Astrocyte of the hippocampus (primary cell): Measurements from ENCODE around the gene CDH8.

Experiments used
- DNase-seq: peaks from one replicate; pipeline ENCODE4 v3.0.0; 2011; ENCODE audit warnings: low read depth, low spot score

CDH8 gene, protein sequence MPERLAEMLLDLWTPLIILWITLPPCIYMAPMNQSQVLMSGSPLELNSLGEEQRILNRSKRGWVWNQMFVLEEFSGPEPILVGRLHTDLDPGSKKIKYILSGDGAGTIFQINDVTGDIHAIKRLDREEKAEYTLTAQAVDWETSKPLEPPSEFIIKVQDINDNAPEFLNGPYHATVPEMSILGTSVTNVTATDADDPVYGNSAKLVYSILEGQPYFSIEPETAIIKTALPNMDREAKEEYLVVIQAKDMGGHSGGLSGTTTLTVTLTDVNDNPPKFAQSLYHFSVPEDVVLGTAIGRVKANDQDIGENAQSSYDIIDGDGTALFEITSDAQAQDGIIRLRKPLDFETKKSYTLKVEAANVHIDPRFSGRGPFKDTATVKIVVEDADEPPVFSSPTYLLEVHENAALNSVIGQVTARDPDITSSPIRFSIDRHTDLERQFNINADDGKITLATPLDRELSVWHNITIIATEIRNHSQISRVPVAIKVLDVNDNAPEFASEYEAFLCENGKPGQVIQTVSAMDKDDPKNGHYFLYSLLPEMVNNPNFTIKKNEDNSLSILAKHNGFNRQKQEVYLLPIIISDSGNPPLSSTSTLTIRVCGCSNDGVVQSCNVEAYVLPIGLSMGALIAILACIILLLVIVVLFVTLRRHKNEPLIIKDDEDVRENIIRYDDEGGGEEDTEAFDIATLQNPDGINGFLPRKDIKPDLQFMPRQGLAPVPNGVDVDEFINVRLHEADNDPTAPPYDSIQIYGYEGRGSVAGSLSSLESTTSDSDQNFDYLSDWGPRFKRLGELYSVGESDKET

DNA sequence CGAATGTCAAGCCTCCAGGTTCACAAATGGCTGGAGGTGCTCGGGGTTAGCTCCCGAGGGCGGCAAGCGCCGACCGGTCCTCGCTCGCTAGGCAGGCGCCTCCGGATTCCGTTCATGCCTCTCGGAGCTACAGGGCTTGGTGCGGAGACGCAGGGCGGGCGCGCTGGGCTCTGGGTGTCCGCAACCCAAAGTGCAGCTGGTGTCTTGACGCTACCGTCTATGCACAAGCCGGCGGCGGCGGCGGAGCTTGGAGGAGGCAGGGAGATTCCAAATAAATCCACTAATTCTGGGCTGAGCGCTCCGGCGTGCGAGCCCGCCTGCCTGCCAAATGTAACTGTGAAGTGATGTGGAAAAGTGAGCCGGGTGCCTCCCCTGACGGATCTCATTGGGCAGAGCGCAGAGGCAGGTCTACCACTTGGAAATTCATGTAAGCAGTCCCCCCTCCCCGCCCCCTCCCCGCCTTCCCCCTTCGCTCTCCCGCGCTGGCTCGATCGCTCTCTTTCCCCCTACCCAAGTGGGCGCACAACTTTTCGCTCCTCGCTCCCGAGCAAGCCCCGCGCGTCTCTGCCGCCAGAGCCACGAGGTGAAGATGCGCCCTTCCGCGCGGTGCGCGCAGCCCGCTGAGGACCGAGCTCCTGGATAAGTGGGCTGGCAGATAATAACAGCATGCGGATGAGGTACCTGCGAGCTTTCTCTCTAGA, at the start of gene CDH8:
Gene CDH8 (minus strand): TSS at position 338 of the 701 bp plus-strand sequence. CDS start 15,035 bp downstream, outside the sequence.
- DNase-seq, result peak; percentile 81

DNA sequence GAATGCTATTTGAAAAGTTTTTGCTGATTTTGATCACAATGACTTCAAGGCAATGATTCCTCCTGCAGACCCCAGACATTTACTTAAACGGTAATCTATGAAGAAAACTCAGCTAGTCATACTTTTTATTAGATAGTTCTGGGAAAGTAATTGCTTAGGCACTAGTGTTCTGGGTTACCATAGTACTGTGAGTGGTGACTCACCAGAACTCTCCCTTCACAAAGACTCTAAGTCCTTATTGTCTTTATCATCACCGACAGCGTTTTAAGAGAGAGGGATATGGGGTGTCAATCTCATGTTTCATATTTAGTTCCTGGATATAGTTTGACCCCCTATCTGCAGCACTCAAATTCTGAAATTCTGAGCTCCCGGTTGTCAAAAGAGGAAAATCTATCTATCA, 43.0 kb upstream of the CDH8 start:
- DNase-seq, result peak; percentile 41

DNA sequence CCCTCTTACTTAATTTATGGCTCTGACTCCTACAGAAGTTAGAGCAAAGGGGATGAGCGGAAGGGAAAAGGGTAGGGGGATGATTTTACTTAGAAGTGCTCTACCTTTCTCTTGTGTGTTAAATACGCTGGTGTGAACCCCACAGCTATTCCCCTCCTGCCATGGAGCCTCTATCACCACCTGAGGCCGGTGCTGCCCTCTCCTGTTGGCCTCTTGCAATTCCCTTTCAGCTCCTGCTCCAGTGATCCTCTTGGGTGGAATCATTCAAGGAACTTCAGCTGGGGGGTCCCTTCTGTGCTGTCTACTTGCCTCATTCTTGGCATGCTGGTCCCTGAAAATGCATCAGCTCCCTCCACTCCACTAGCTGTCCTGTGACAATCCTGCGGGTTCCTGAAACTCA, 41.8 kb upstream of the CDH8 start:
- DNase-seq, result no peak

DNA sequence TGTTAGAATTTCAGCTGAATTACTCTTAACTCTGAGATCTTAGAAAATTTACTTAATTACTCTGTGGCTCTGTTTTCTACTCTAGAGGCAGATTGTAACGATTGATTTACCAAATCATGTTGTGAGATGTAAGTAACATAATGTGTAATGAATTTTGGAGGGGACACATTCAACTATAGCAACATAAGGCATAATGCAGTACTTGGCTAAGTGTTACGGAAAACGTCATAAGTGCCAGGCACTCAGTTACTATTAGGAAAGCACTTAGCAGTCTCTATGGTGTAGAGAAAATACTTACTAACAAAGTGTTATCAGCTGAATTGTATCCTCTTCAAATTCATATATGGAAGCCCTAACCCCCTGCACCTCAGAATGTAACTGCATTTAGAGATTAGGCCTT, 40.6 kb upstream of the CDH8 start:
- no peak for DNase-seq

DNA sequence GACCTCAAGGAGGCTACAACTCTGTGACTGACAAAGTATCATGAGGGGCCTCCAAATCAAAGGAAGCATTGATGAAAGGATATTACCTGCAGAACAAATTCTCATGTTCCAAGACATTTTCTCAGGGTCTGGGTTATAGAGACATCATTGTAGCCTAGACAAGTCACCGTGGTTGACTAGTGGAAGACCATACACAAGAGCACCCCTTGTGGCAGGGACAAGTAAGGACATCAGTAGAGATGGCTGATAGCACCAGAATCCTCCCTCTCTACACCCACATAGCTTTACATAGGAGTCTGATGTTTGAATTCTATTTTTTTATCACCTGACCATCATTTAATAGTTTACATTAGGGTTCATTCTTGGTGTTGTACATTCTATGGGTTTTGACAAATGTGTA, 32.5 kb upstream of the CDH8 start:
- DNase-seq, result no peak

DNA sequence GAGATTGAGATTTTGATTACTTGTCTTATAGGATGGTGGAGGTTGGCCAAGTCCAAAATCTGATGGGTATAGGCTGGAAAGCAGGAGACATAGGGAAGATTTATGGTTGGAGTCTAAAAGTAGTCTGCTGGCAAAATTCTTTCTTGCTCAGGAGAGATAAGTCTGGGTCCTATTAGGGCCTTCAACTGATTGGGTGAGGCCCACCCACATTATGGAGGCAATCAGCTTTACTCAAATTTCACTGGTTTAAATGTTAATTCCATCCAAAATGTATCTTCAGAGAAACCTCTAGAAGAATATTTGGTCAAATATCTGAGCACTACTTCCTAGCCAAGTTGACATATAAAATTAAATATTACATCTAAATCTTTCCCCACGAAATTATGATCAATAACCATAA, 31.7 kb upstream of the CDH8 start:
- no peak for DNase-seq

DNA sequence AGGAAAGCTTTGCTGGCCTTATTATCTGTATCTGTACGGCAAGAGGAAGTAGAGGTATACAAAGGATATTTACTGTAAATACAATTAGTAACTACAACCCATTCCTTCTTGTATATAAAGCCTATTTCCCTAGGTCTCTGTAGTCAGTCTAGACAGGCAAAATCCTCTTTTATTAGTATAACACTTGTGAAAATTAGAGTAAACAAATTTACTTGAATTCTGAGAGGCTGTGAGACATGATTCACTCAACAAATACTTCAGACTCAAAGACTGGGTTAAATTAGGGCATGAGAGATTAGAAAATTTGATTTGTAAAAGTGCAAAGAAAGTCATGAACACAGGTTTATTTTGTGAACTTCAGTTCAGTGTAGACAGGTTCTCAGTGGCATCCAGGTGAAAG, 30.9 kb upstream of the CDH8 start:
- DNase-seq, result no peak

DNA sequence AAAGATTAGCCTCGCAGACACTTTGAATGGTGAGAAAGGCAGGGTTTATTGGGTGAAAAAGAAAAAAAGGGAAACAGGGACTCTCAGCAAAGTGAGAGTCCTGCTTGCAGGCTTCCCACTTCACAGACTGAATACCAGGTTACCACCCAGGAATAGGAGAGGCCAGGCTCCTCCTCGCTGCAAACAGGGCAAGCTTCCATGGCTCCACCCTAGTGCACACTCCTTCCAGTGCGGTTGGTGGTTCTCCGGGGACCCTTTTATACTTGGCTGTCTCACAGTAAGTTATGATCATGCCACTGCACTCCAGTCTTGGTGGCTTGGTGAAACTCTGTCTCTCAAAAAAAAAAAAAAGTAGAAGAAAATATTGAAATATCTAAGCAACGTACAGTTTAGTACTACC, 30.5 kb upstream of the CDH8 start:
- no peak for DNase-seq

DNA sequence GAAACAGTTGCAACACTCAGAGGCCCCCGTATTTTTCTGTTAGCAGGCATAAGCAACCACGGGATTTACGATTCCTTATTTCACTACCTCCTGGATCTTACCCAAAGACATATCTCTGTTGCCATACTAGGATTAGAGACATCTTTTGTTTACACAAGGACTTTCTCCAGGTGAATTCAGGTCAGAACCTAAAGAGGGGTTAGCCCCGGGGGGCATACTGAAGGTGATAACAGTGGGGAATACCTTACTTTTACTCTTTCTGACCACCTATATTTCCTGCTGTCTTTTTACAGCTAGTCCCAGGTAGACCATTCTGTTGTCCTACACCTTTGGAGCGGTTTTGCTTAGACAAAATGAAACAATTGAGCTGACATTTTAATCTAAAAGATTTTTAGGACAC, 27.9 kb upstream of the CDH8 start:
- DNase-seq, result no peak

DNA sequence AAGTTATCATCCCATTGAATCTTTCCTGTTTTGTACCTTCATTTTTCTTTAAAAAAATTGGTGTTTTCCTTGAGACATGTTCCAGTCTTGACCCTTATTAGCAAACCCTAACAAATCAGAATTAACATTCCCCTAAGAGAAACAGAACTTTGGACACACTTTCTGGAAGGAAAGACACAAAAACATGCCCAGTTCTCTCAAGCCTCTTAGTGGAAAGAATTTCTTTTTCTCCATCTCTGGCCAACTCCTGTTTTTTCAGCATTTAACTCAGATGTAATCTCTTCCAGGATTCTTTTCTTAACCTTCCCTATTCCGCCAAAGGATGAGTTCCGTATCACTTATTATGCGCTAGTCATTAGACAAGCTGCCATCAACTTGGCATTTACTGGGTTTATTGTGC, 23.9 kb upstream of the CDH8 start:
- DNase-seq, result no peak

DNA sequence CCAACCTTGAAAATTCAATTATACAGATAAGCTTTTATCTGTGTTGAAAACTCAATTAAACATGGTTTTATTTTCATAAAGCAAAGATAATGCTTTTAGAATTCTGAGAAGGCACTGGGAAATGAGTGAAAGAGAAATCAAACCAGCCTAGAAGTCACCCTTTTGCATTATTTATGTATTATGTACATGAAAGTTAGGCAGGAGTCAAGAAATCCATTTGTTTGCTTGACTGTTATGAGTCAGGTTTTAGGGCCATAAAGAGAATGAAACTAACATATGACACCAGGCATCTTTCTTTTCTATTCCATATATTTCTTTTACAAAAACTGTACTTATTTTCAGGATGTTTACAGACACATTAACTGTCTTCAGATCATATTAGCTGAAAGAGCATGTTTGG, 23.3 kb upstream of the CDH8 start:
- DNase-seq, result no peak

DNA sequence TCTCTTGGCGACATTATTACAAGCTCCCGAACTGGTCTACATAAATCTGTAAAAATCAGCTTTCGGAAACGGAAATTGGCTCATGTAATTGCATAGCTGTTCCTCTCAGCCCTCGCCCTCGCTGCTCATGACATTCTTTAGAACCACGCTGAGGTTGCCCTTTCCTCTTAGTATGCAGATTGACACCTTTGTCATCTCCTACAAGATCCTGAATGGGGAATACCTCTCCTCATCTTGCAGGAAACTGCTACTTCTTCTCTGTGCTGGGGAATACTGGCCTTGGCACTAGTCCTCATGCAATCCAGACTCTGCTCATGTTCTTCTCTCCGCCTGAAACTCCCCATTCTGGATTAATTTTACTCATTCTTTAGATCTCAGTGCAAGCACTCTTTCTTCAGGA, 22.2 kb upstream of the CDH8 start:
- no peak for DNase-seq

DNA sequence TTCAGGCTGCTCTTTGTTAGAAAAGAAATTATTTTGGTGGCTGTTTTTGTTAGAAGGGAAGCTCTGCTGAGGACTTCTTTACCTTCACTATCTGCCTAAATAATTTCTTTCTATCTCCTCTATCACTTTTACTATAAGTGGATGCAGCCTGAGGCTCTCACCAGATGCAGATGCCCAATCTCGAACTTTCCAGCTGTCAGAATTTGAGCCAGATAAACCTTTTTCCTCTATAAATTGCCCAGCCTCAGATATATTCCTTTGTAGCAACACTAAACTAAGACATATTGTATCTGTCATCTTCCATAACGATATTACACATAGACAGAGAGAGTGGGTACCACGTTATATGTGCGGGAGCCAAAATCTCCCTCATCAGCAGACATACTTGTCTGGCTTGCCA, 15.7 kb upstream of the CDH8 start:
- DNase-seq, result no peak

DNA sequence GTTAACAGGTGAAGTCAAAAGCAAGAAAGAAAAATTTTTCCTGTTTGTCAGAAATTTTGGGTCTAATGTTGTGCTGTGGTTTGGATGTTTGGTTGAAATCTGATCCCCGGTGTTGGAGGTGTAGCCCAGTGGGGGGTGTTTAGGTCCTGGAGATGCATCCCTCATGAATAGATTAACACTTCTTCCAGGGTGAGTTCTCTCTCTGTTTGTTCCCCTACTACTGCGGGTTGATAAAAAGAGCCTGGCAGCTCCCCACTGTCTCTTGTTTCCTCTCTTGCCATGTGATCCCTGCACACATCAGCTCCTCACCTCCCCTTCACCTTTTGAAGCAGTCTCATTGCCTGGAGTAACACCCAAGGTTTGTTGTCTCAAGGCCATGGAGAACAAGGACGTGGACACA, 14.6 kb upstream of the CDH8 start:
- DNase-seq, result no peak

DNA sequence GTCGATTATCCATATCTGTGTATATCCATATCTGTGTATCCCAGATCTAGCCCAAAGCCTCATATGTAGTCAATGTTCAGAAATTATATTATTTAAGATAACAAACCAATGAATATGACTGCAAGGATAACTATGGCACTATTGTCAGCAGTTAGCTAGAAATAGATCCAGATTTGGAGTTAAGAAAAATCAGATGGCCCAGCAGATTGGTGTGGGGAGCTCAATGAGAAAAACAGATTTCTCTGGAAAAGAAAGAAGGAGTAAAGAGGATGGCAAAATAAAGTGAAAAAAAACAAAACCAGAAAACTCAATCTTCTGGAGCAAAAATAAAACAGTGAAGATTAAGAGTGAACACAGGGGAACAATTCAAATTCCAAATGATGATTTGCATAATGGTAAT, 10.6 kb upstream of the CDH8 start:
- no peak for DNase-seq

DNA sequence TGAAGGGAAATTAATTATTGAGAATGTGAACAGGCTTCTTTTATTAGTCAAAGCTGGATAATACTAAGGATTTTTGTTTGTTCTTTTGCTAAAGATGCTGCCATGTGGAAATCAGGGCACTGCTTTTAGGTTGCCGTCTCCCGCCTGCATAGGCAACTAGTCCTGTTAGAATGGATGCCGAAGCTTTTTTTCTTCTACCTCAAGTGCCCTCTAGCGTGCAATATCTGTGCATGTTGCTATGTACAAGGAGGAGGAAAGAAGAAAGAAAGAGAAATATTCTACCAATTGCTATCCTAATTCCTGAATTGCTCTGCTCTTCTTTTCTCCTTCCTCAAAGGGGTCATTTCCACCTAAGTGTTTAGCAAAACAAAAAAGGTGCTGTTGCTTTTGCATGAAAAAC, 5.2 kb upstream of the CDH8 start:
- peak; percentile 78 for DNase-seq

DNA sequence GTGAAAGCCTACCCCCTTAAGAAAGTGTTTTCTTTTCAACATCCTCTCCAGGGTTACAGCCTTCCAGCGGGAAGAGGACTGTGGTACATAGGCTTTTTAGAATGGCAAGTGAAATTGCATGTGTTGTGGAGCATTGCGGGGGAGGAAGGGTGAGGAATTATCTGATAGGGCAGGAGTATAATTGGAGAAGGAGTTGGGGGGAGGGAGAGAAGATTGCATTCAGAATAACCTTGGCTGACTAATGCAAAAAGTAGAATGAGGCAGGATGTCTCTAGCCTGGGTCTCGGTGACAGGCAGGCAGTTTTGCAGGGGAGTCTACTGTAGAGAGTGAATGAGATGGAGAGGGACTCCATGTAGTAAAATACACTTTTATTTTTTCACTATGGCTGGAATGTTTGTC, 2.4 kb upstream of the CDH8 start:
- no peak for DNase-seq

DNA sequence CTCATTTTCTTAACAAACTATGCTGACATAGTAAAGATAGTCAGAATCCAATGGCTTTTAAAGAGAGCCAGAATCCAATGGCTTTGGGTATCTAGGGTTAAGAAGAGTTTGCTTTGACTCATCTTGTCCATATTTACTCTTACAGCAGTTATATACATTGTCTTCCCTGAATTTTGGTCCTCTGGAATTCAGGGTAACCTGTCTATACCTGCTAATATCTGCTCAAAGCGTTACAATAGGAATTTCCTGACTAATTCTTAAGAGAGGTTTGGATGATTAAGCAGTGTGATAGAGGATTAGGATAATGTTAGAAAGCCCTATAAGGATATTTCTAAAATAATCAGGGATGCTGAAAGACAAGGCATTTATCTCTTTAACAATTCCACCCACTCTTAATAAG, 2.0 kb upstream of the CDH8 start:
- DNase-seq, result no peak

DNA sequence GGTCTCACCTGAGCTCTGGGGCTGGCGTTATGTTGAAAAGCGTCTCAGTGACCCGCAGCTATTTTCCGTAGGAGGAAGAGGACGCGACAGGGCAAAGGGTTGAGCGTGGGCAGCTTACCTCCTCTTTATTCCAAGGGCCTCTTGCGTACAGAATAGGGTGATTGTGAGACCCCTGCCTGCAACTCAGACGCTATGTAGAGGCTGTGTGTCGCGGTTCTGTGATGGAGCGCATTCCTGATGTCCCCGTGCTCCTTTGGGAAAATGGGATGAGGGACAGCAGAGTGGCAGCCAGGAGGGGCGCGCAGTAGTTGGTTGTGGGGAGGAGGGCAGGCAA, 531 bp upstream of the CDH8 start:
- DNase-seq, result no peak

DNA sequence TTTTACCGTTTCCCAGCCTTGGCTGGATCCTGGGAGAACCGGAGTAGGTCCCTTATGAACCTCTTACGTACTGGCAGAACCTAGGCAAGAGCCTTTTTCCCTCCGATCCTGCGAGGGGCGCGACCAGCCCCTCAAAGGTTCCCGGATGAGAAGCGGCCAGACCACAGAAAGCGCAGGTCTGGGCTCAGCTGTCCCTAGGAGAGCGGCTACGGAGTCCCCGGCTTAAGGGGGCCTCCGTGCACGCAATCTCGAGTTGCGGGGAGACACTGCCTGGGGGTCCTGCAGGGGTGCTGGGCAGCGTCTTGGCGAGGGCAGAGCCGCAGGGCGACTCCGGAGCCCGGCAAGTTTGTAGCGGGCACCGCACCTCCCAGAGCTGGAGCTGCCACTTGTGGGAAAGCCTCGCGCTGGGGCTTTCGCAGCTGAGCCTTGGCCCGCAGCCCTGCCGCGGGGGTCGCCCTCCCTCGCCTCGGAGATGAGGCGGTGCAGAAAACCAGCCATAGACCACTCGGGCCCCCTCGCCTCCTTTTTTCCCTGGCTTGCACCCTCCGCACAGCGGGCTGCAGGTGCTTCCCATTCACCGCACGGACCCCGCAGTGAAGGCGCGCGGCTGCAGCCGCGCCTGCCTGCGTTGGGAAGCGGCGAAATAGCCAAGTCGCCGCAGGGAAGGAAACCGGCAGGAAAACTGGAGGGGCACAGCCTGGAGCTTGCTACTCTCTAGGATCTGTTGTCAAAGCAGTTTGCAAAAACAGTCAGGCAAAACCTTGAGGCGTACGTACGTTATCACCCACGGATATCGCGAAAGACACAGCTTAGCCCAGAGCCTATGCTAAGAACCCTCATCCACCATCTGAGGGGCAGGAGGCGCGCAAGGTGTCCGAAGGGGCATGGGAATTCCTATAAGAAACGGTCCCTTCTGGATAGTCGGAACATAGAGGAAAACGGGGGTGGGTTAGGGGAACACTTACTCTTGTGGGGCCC, 834 bp downstream of the CDH8 start:
- DNase-seq, result peak; percentile 72
